ENCODE data around the gene KRTAP1-5. TPM values are rescaled to one million over a fixed set of nuclear protein-coding genes. Genes with fewer than 3 reads are reported as not detected.

KRTAP1-5 gene
- total and polyA plus RNA-seq, 4 donors = not detected

- H3K27me3 ChIP-seq (ENCODE audit: control insufficient read depth in 4 of 4, insufficient read depth in 4 of 4, low read length in 3 of 4) = peaks cover 0 to 11% (median 0%) of the 10 kb centered on the region in 4 donors
- H3K4me1 ChIP-seq (ENCODE audit: control insufficient read depth in 4 of 4, insufficient read depth in 4 of 4, low read length in 3 of 4) = no peaks in the 10 kb centered on the region
- no peaks in the 10 kb centered on the region for H3K9me3 ChIP-seq (ENCODE audit: control insufficient read depth in 4 of 4, low read length in 3 of 4)
- H3K27ac ChIP-seq (ENCODE audit: low read depth in 1 of 2, low read length in 2 of 2) = no peak within 1 kb of the TSS
- no peaks in the 10 kb centered on the region for H3K36me3 ChIP-seq (ENCODE audit: control insufficient read depth in 4 of 4, insufficient read depth in 3 of 4, low read depth in 1 of 4, low read length in 3 of 4)
- no peak within 1 kb of the TSS for H3K4me3 ChIP-seq (ENCODE audit: low read depth in 1 of 3, low read length in 3 of 3)
- no peak within 1 kb of the TSS for H3K9ac ChIP-seq (ENCODE audit: low read depth in 1 of 2, low read length in 2 of 2)
- no peak for DNase-seq (ENCODE audit: low spot score)
- TF ChIP-seq REST (IDR thresholded peaks at IDR 0.05) = no peak
- TF ChIP-seq, protein P1, sequence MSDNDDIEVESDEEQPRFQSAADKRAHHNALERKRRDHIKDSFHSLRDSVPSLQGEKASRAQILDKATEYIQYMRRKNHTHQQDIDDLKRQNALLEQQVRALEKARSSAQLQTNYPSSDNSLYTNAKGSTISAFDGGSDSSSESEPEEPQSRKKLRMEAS (IDR thresholded peaks at IDR 0.05) = no peak
- TF ChIP-seq CTCF (IDR thresholded peaks at IDR 0.05; ENCODE audit: low read depth, low read length, missing input control) = no peak
- no peak for TF ChIP-seq HNF4A (conservative IDR thresholded peaks at IDR 0.05)
- no peak for TF ChIP-seq YY1 (IDR thresholded peaks at IDR 0.05)
- TF ChIP-seq TAF1 (conservative IDR thresholded peaks at IDR 0.05) = no peak
- TF ChIP-seq FOXA1 (IDR thresholded peaks at IDR 0.05) = no peak
- TF ChIP-seq JUND (IDR thresholded peaks at IDR 0.05) = no peak
- no peak for TF ChIP-seq HNF4G (IDR thresholded peaks at IDR 0.05)
- no peak for TF ChIP-seq RAD21 (IDR thresholded peaks at IDR 0.05)
- no peak for TF ChIP-seq SP1 (IDR thresholded peaks at IDR 0.05)
- TF ChIP-seq GABPA (IDR thresholded peaks at IDR 0.05 in 1 of 2, conservative IDR thresholded peaks at IDR 0.05 in 1 of 2) = no peak
- TF ChIP-seq RXRA (IDR thresholded peaks at IDR 0.05) = no peak
- TF ChIP-seq NR2F2 (IDR thresholded peaks at IDR 0.05) = no peak
- TF ChIP-seq FOXA2 (IDR thresholded peaks at IDR 0.05) = no peak
- TF ChIP-seq, protein P2, sequence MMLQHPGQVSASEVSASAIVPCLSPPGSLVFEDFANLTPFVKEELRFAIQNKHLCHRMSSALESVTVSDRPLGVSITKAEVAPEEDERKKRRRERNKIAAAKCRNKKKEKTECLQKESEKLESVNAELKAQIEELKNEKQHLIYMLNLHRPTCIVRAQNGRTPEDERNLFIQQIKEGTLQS (IDR thresholded peaks at IDR 0.05) = no peak
- no peak for TF ChIP-seq EGR1 (IDR thresholded peaks at IDR 0.05; ENCODE audit: low read depth in 2 of 2)
- WGBS = 50% methylated on average over 4 of the region's 4 CpGs
These were observed 33.2 kb downstream of the KRTAP1-5 start, which contains the start of gene KRTAP3-3 for GRCh38 chr17:40993839-40994238. Gene KRTAP3-3 (minus strand): TSS chr17:40994164. CDS start chr17:40994097, 67 bp downstream.

DNA sequence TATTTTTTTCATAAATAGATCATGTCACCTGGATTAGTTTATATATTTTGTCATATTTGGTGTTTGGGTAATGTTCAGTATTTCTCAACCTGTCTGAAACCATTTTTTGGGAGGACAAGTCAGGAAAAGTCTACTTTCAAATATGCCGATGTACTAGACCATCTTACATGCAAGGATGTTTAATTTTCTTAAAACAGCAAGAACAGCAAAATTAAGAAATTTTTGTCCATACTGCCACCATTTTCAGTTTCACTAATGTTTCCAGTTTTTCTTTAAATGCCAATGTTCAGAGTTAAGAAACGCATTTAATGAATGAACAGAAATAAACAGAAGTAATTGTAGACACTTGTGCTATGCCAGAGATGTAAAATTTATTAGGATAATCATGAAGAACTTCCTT, 33.9 kb downstream of the KRTAP1-5 start:
- Histone ChIP-seq H3K4me1 (ENCODE audit: control insufficient read depth in 4 of 4, insufficient read depth in 4 of 4, low read length in 3 of 4) (no peaks in the 10 kb centered on the region), H3K9ac (ENCODE audit: low read depth in 1 of 2, low read length in 2 of 2) (no peak overlapping the region), H3K4me3 (ENCODE audit: low read depth in 1 of 3, low read length in 3 of 3) (no peak overlapping the region), H3K36me3 (ENCODE audit: control insufficient read depth in 4 of 4, insufficient read depth in 3 of 4, low read depth in 1 of 4, low read length in 3 of 4) (no peaks in the 10 kb centered on the region), H3K27me3 (ENCODE audit: control insufficient read depth in 4 of 4, insufficient read depth in 4 of 4, low read length in 3 of 4) (peaks cover 0 to 11% (median 0%) of the 10 kb centered on the region in 4 donors), H3K9me3 (ENCODE audit: control insufficient read depth in 4 of 4, low read length in 3 of 4) (no peaks in the 10 kb centered on the region), H3K27ac (ENCODE audit: low read depth in 1 of 2, low read length in 2 of 2) (no peak overlapping the region)
- TF ChIP-seq CTCF (IDR thresholded peaks at IDR 0.05; ENCODE audit: low read depth, low read length, missing input control) (no peak), FOXA2 (IDR thresholded peaks at IDR 0.05) (no peak), RXRA (IDR thresholded peaks at IDR 0.05) (no peak), SP1 (IDR thresholded peaks at IDR 0.05) (no peak)
- TF ChIP-seq, protein P2 (IDR thresholded peaks at IDR 0.05) = no peak
- WGBS = 87% methylated on average over 2 of the region's 2 CpGs
- no peak for DNase-seq (ENCODE audit: low spot score)

Measured in liver (tissue), 9 donors.